ENCODE data around the gene CEBPA.

Gene CEBPA

DNA sequence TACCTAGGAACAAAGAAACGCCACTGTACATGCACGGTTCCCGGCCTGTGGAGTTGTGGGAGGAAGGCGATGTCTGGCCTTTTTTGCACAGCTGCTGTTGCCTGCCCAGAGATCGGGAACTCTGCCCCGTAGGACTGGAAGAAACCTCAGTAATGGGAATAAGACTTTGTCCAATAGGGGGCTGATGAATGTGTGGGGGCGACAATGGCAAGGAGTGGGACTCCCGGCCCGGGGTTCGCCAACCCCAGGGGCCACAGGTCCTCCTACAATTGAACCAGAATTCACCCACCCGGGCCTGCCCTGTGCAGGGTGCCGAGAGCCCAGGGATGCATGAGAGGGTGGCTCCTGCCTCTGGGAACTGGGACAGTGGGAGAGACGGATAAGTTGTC lies 2.0 kb upstream of the CEBPA start:
- TF ChIP-seq, protein P1, sequence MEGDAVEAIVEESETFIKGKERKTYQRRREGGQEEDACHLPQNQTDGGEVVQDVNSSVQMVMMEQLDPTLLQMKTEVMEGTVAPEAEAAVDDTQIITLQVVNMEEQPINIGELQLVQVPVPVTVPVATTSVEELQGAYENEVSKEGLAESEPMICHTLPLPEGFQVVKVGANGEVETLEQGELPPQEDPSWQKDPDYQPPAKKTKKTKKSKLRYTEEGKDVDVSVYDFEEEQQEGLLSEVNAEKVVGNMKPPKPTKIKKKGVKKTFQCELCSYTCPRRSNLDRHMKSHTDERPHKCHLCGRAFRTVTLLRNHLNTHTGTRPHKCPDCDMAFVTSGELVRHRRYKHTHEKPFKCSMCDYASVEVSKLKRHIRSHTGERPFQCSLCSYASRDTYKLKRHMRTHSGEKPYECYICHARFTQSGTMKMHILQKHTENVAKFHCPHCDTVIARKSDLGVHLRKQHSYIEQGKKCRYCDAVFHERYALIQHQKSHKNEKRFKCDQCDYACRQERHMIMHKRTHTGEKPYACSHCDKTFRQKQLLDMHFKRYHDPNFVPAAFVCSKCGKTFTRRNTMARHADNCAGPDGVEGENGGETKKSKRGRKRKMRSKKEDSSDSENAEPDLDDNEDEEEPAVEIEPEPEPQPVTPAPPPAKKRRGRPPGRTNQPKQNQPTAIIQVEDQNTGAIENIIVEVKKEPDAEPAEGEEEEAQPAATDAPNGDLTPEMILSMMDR (IDR thresholded peaks at IDR 0.05; ENCODE audit: low read depth, low read length) = no peak
- no peak for DNase-seq (ENCODE audit: extremely low read depth, low read depth)

DNA sequence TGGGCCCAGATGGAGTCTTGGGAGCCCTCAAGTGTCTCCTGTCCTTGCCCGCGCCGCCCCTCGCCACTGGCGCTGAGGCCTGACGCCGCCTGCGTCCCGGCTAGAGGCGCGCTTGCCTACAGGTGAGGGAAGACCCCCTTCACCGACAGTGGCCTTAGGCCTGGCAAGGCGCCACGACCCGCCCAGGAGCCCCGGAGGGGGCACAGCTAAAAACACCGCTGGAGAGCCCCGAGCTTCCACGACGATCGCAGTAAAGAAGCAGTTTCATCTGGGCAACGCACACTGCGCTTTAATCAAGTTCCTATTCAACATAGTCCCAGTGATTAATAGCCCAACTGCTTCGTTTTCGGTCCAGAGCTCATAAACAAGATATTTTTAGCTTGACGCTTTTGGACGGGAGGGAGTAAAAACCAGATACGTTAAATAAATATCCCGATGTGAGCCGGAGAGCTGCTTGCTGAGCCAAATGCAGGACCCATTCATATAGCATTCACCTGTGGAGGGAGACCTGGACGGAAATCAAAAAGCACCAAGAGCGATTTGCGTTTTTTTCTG lies 1.5 kb upstream of the CEBPA start:
- TF ChIP-seq, protein P1 (IDR thresholded peaks at IDR 0.05; ENCODE audit: low read depth, low read length) = no peak
- DNase-seq (ENCODE audit: extremely low read depth, low read depth) = no peak

DNA sequence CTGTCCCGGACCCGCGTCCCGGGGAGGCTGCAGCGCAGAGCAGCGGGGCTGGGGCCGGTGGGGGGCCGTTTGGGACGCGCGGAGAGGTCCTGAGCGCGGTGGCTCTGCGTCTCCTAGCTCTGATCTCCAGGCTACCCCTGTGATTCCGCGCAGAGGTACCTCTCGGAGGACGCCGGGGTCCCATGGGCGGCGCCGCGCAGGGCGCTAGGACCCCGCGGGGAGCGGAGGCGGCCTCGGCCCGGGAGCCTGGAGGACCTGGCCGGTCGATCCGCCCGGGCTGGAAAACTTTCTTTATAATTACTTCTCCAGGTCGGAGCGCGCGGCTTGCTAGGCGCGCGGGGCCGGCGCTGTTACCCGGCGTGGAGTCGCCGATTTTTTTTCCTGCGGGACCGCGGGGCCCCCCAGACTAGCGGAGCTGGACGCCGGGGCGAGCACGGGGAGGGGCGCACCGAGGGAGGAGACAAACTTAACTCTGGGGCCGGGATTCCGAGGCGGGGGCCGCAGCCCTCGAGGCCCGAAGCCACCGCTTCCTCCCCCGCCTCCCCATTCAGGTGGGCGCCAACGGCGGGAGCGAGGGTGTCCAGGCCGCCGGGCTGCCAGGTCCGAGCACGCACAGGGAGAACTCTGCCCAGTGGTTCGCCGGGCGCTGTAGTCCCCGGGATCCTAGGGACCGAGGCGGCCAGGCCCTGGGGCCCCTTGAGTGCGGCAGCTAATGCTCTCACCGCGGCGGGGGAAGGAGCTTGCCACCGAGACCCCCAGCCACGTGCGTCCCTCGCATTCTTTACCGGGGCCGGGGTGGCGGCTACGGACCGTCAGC lies 848 bp upstream of the CEBPA start:
- TF ChIP-seq, protein P1 (IDR thresholded peaks at IDR 0.05; ENCODE audit: low read depth, low read length) = no peak

DNA sequence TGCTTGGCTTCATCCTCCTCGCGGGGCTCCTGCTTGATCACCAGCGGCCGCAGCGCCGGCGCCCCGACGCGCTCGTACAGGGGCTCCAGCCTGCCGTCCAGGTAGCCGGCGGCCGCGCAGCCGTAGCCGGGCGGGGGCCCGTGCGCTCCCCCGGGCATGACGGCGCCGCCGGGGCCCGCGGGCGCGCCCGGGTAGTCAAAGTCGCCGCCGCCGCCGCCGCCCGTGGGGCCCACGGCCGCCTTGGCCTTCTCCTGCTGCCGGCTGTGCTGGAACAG lies 497 bp downstream of the CEBPA start:
- DNase-seq (ENCODE audit: extremely low read depth, low read depth) = no peak
- TF ChIP-seq, protein P1 (IDR thresholded peaks at IDR 0.05; ENCODE audit: low read depth, low read length) = no peak

More for the DNA sequence above, 848 bp upstream of the CEBPA start:
- no peak for DNase-seq (ENCODE audit: extremely low read depth, low read depth)

DNA sequence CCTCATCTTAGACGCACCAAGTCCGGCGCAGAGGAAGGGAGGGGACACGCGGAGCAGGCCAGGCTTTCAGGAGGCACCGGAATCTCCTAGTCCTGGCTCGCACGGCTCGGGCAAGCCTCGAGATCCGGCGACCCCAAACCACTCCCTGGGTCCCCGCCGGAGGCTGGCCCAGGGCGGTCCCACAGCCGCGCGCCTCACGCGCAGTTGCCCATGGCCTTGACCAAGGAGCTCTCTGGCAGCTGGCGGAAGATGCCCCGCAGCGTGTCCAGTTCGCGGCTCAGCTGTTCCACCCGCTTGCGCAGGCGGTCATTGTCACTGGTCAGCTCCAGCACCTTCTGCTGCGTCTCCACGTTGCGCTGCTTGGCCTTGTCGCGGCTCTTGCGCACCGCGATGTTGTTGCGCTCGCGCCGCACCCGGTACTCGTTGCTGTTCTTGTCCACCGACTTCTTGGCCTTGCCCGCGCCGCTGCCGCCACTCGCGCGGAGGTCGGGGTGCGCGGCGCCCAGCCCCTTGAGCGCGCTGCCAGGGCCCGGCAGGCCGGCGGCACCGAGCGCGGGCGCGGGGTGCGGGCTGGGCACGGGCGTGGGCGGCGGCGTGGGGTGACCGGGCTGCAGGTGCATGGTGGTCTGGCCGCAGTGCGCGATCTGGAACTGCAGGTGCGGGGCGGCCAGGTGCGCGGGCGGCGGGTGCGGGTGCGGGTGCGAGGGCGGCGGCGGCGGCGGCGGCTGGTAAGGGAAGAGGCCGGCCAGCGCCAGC lies 1.0 kb downstream of the CEBPA start:
- DNase-seq (ENCODE audit: extremely low read depth, low read depth) = no peak
- TF ChIP-seq, protein P1 (IDR thresholded peaks at IDR 0.05; ENCODE audit: low read depth, low read length) = no peak

DNA sequence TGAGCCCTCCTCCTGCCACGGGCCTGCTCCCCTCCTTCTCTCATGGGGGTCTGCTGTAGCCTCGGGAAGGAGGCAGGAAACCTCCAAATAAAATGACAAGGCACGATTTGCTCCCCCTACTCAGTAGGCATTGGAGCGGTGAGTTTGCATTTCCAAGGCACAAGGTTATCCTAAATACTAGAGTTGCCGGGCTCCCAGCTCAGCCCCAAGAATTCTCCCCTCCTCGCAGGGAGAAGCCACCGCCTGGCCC lies 1.5 kb downstream of the CEBPA start:
- TF ChIP-seq, protein P1 (IDR thresholded peaks at IDR 0.05; ENCODE audit: low read depth, low read length) = no peak
- no peak for DNase-seq (ENCODE audit: extremely low read depth, low read depth)
